Loucy (cell line): ENCODE measurements around the gene TRAF3.

Source experiments
- H2AFZ ChIP-seq: fragments of 200-600 bp; sonication (generic); 2 replicates; pipeline ENCODE4 v1.6.0; 2016; ENCODE audit warnings: antibody characterized with exemption, mild to moderate bottlenecking, low read length, moderate library complexity
- H3F3A ChIP-seq: fragments of 200-600 bp; 2 replicates; pipeline ENCODE4 v1.6.0; 2016; ENCODE audit warnings: antibody characterized with exemption, low read depth, mild to moderate bottlenecking
- H3K27me3 ChIP-seq: fragments of 200-600 bp; sonication (generic); 2 replicates; pipeline ENCODE4 v1.6.1; 2014; ENCODE audit warnings: low read length, mild to moderate bottlenecking; ENCODE audit not compliant: insufficient read depth, poor library complexity, severe bottlenecking
- H3K36me3 ChIP-seq: fragments of 200-600 bp; sonication (generic); 2 replicates; pipeline ENCODE4 v1.6.1; 2016; ENCODE audit warnings: low read length; ENCODE audit not compliant: insufficient read depth
- H3K4me1 ChIP-seq: fragments of 200-600 bp; sonication (generic); 2 replicates; pipeline ENCODE4 v1.5.1; 2014; ENCODE audit warnings: low read length, mild to moderate bottlenecking; ENCODE audit not compliant: insufficient read depth, poor library complexity, severe bottlenecking
- H3K4me2 ChIP-seq: fragments of 200-600 bp; sonication (generic); 2 replicates; pipeline ENCODE4 v1.6.0; 2014; ENCODE audit warnings: antibody characterized with exemption, low read length, low read depth, mild to moderate bottlenecking; ENCODE audit not compliant: poor library complexity, severe bottlenecking
- H3K4me3 ChIP-seq: fragments of 200-600 bp; sonication (generic); 2 replicates; pipeline ENCODE4 v1.5.1; 2014; ENCODE audit warnings: low read length, mild to moderate bottlenecking, mixed read lengths; ENCODE audit not compliant: poor library complexity, severe bottlenecking
- H3K79me2 ChIP-seq: fragments of 200-600 bp; sonication (generic); 2 replicates; pipeline ENCODE4 v1.6.1; 2014; ENCODE audit warnings: low read length; ENCODE audit not compliant: insufficient read depth
- H3K9ac ChIP-seq: fragments of 200-600 bp; sonication (generic); 2 replicates; pipeline ENCODE4 v1.6.0; 2014; ENCODE audit warnings: mild to moderate bottlenecking, low read depth, low read length, moderate library complexity; ENCODE audit not compliant: poor library complexity, severe bottlenecking
- H3K9me2 ChIP-seq: fragments of 200-600 bp; sonication (generic); replicated peaks from 2 replicates; pipeline ENCODE4 v1.6.1; 2016; ENCODE audit warnings: low read depth, low read length, mixed read lengths
- H3K9me3 ChIP-seq: fragments of 200-600 bp; sonication (generic); 2 replicates; pipeline ENCODE4 v1.6.1; 2014; ENCODE audit warnings: mild to moderate bottlenecking, antibody characterized with exemption, low read length, low read depth; ENCODE audit not compliant: insufficient read depth
- H4K20me1 ChIP-seq: fragments of 200-600 bp; sonication (generic); 2 replicates; pipeline ENCODE4 v1.6.0; 2014; ENCODE audit warnings: antibody characterized with exemption, low read length, mild to moderate bottlenecking; ENCODE audit not compliant: insufficient read depth, poor library complexity, severe bottlenecking
- CTCF ChIP-seq: fragments of 200-600 bp; sonication (generic); conservative IDR thresholded peaks from 2 replicates; pipeline ENCODE4 v1.5.1; 2014; ENCODE audit warnings: mild to moderate bottlenecking, antibody characterized with exemption, low read length
- EZH2phosphoT487 ChIP-seq: fragments of 200-600 bp; IDR thresholded peaks from 2 replicates; pipeline ENCODE4 v1.6.1; 2018; ENCODE audit warnings: antibody characterized with exemption, mild to moderate bottlenecking, moderate library complexity, borderline replicate concordance

Gene TRAF3

GRCh38 chr14:102784892-102785594 is 7.8 kb downstream of the TRAF3 start:
- Histone ChIP-seq H3K4me3 (no peak overlapping the region), H3K4me1 (peaks cover 9% of the 10 kb centered on the region), H3F3A (no peaks in the 10 kb centered on the region), H3K9me2 (no peaks in the 10 kb centered on the region), H3K4me2 (no peak overlapping the region), H4K20me1 (peaks cover 18% of the 10 kb centered on the region), H3K9ac (no peak overlapping the region), H2AFZ (no peak overlapping the region), H3K79me2 (peaks cover 87% of the 10 kb centered on the region), H3K36me3 (no peaks in the 10 kb centered on the region), H3K27me3 (no peaks in the 10 kb centered on the region), H3K9me3 (no peaks in the 10 kb centered on the region)
- TF ChIP-seq EZH2phosphoT487 (no peak), CTCF (no peak)

- H3F3A ChIP-seq = no peaks in the 10 kb centered on the region
- no peaks in the 10 kb centered on the region for H3K9me3 ChIP-seq
- H3K36me3 ChIP-seq = no peaks in the 10 kb centered on the region
- H3K79me2 ChIP-seq = peaks cover 81% of the 10 kb centered on the region
- H3K27me3 ChIP-seq = no peaks in the 10 kb centered on the region
- peaks cover 18% of the 10 kb centered on the region for H4K20me1 ChIP-seq
- H3K9me2 ChIP-seq = no peaks in the 10 kb centered on the region
- TF ChIP-seq CTCF (peak; percentile 39), EZH2phosphoT487 (no peak)
- no peak overlapping the region for H3K4me2 ChIP-seq
- H2AFZ ChIP-seq = no peak overlapping the region
- H3K9ac ChIP-seq = no peak overlapping the region
- H3K4me3 ChIP-seq = no peak overlapping the region
- peaks cover 4% of the 10 kb centered on the region for H3K4me1 ChIP-seq
Measured at GRCh38 chr14:102785595-102785963, 8.3 kb downstream of the TRAF3 start.

- H3K79me2 ChIP-seq = peaks cover 78% of the 10 kb centered on the region
- no peaks in the 10 kb centered on the region for H3K9me3 ChIP-seq
- no peak overlapping the region for H3K4me3 ChIP-seq
- H3F3A ChIP-seq = no peaks in the 10 kb centered on the region
- H4K20me1 ChIP-seq = peaks cover 18% of the 10 kb centered on the region
- H3K9me2 ChIP-seq = no peaks in the 10 kb centered on the region
- 0 out of 2 replicates have a peak, but pooled peaks cover 4% of the 10 kb centered on the region for H3K36me3 ChIP-seq
- no peak overlapping the region for H3K9ac ChIP-seq
- H2AFZ ChIP-seq = no peak overlapping the region
- H3K4me2 ChIP-seq = no peak overlapping the region
- no peaks in the 10 kb centered on the region for H3K27me3 ChIP-seq
- H3K4me1 ChIP-seq = no peaks in the 10 kb centered on the region
- no peak for TF ChIP-seq CTCF
- no peak for TF ChIP-seq EZH2phosphoT487
Measured at GRCh38 chr14:102786768-102787167, 9.5 kb downstream of the TRAF3 start.
